ENCODE results near the gene SLC10A1.

DNA sequence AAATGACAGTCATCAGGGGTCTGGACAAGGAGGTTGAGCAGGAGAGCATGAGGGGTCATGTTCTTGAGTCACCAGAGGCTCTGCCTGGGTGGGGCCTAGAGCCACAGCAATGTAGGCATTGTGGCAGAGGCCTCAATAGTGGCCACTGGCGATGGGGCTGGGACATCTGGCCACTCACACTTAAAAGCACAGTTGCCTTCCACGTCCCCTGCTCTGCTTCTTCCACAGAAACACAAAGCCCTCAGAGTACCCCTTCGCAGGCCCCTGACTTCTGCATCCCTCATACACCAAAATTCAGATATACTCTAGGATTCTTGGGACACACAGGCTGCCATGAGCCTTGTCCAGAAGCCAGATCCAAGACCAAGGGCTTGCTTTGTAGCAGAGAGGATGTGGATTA, 2.2 kb downstream of the SLC10A1 start:
- TF ChIP-seq, protein P1, sequence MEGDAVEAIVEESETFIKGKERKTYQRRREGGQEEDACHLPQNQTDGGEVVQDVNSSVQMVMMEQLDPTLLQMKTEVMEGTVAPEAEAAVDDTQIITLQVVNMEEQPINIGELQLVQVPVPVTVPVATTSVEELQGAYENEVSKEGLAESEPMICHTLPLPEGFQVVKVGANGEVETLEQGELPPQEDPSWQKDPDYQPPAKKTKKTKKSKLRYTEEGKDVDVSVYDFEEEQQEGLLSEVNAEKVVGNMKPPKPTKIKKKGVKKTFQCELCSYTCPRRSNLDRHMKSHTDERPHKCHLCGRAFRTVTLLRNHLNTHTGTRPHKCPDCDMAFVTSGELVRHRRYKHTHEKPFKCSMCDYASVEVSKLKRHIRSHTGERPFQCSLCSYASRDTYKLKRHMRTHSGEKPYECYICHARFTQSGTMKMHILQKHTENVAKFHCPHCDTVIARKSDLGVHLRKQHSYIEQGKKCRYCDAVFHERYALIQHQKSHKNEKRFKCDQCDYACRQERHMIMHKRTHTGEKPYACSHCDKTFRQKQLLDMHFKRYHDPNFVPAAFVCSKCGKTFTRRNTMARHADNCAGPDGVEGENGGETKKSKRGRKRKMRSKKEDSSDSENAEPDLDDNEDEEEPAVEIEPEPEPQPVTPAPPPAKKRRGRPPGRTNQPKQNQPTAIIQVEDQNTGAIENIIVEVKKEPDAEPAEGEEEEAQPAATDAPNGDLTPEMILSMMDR (conservative IDR thresholded peaks at IDR 0.05; ENCODE audit: low read length) = no peak
- TF ChIP-seq EZH2phosphoT487 (IDR thresholded peaks at IDR 0.05; ENCODE audit: borderline replicate concordance) = no peak
